ENCODE data around the gene BLACAT1.
"Not testable (repeated sequence)": the region's sequence is repeated elsewhere in the genome, so short reads cannot be mapped to it uniquely, and the experiment has no call there.

The BLACAT1 gene

GRCh38 chr1:205424901-205425600 lies 30.8 kb downstream of the BLACAT1 start:
- no peak for DNase-seq
- intact Hi-C loops (cut with DNase I), result no loop called here

GRCh38 chr1:205423814-205424399 lies 31.9 kb downstream of the BLACAT1 start:
- intact Hi-C loops (cut with DNase I), result no loop called here
- DNase-seq, result no peak

GRCh38 chr1:205422993-205423642 lies 32.7 kb downstream of the BLACAT1 start:
- DNase-seq, result no peak
- intact Hi-C loops (cut with DNase I), result no loop called here

- DNase-seq, result no peak
- intact Hi-C loops (cut with DNase I), result no loop called here
Measured at GRCh38 chr1:205421798-205422197, 34.0 kb downstream of the BLACAT1 start, which contains the start of gene LEMD1. LEMD1 (minus strand) TSS chr1:205422056; CDS start chr1:205420536, 1,520 bp downstream.

- intact Hi-C loops (cut with DNase I), result no loop called here
- no peak for DNase-seq
Measured at GRCh38 chr1:205420938-205421337, 34.9 kb downstream of the BLACAT1 start.

- DNase-seq, result no peak
- intact Hi-C loops (cut with DNase I), result no loop called here
Measured at GRCh38 chr1:205417870-205418635, 37.8 kb downstream of the BLACAT1 start.

GRCh38 chr1:205416322-205416721 lies 39.5 kb downstream of the BLACAT1 start:
- no peak for DNase-seq
- intact Hi-C loops (cut with DNase I), result no loop called here

- intact Hi-C loops (cut with DNase I), result no loop called here
- DNase-seq, result peak in 1 of 10 donors; percentile 58
Measured at GRCh38 chr1:205410581-205411298, 45.1 kb downstream of the BLACAT1 start.

- intact Hi-C loops (cut with DNase I), result no loop called here
- no peak for DNase-seq
Measured at GRCh38 chr1:205407970-205408369, 47.9 kb downstream of the BLACAT1 start.

GRCh38 chr1:205406252-205406651 lies 49.6 kb downstream of the BLACAT1 start:
- intact Hi-C loops (cut with DNase I), result not testable (repeated sequence)

More at GRCh38 chr1:205406252-205406651, 49.6 kb downstream of the BLACAT1 start:
- not testable (repeated sequence) for DNase-seq
